Ishikawa (cell line): ENCODE measurements around the gene GPBAR1.

Source experiments
- CEBPB ChIP-seq: IDR thresholded peaks from 2 replicates; pipeline ENCODE4 v1.6.1; 2012
- CREB1 ChIP-seq: IDR thresholded peaks from 2 replicates; pipeline ENCODE4 v1.6.1; 2012; ENCODE audit warnings: low read depth
- EGR1 ChIP-seq: IDR thresholded peaks from 2 replicates; pipeline ENCODE4 v1.6.1; 2012
- EP300 ChIP-seq: IDR thresholded peaks from 2 replicates; pipeline ENCODE4 v1.6.1; 2012; ENCODE audit warnings: borderline replicate concordance
- FOXM1 ChIP-seq: IDR thresholded peaks from 2 replicates; pipeline ENCODE4 v1.6.1; 2012; ENCODE audit warnings: low read depth, borderline replicate concordance
- MAX ChIP-seq: IDR thresholded peaks from 2 replicates; pipeline ENCODE4 v1.6.1; 2012
- NFIC ChIP-seq: IDR thresholded peaks from 2 replicates; pipeline ENCODE4 v1.6.1; 2012
- RAD21 ChIP-seq: IDR thresholded peaks from 2 replicates; pipeline ENCODE4 v1.6.1; 2012; ENCODE audit warnings: low read depth
- REST ChIP-seq: IDR thresholded peaks from 2 replicates; pipeline ENCODE4 v1.6.1; 2012; ENCODE audit warnings: low read depth, mild to moderate bottlenecking
- TAF1 ChIP-seq: IDR thresholded peaks from 2 replicates; pipeline ENCODE4 v1.6.1; 2012; ENCODE audit warnings: low read depth, mild to moderate bottlenecking
- TCF12 ChIP-seq: IDR thresholded peaks from 2 replicates; pipeline ENCODE4 v1.6.1; 2012; ENCODE audit warnings: low read depth
- TEAD4 ChIP-seq: IDR thresholded peaks from 2 replicates; pipeline ENCODE4 v1.6.1; 2012
- USF1 ChIP-seq: IDR thresholded peaks from 2 replicates; pipeline ENCODE4 v1.6.1; 2012
- YY1 ChIP-seq: IDR thresholded peaks from 2 replicates; pipeline ENCODE4 v1.6.1; 2012; ENCODE audit warnings: low read depth
- ZBTB7A ChIP-seq: IDR thresholded peaks from 2 replicates; pipeline ENCODE4 v1.6.1; 2012; ENCODE audit warnings: low read depth

GPBAR1 gene

GRCh38 chr2:218238887-218239286, 21.9 kb upstream of the GPBAR1 start:
- TF ChIP-seq EP300 (no peak), REST (no peak), CEBPB (no peak), TAF1 (no peak), MAX (no peak), YY1 (no peak), NFIC (no peak), RAD21 (no peak), USF1 (no peak), ZBTB7A (no peak), FOXM1 (no peak), TEAD4 (no peak), CREB1 (no peak), TCF12 (no peak), EGR1 (no peak)

GRCh38 chr2:218244204-218244603, 16.6 kb upstream of the GPBAR1 start:
- TF ChIP-seq TAF1 (no peak), CREB1 (no peak), RAD21 (no peak), CEBPB (no peak), EGR1 (no peak), USF1 (no peak), NFIC (no peak), TCF12 (no peak), YY1 (no peak), EP300 (no peak), MAX (no peak), REST (no peak), TEAD4 (no peak), ZBTB7A (no peak), FOXM1 (no peak)

GRCh38 chr2:218244665-218245064, 16.1 kb upstream of the GPBAR1 start:
- TF ChIP-seq USF1 (no peak), EP300 (no peak), NFIC (no peak), TCF12 (no peak), CEBPB (no peak), MAX (no peak), TAF1 (no peak), TEAD4 (no peak), EGR1 (no peak), ZBTB7A (no peak), CREB1 (no peak), FOXM1 (no peak), YY1 (no peak), REST (no peak), RAD21 (no peak)

- TF ChIP-seq YY1 (no peak), EGR1 (no peak), TAF1 (no peak), ZBTB7A (no peak), USF1 (no peak), TEAD4 (no peak), REST (no peak), EP300 (no peak), FOXM1 (no peak), TCF12 (no peak), NFIC (no peak), MAX (no peak), CREB1 (no peak), RAD21 (no peak), CEBPB (no peak)
Measured at GRCh38 chr2:218245214-218245613, 15.6 kb upstream of the GPBAR1 start.
